Putamen (tissue), 1 donor: Measurements from ENCODE around the gene NIF3L1.
A peak's percentile ranks its signal among the peaks of the same experiment; 100 is the strongest.
"Not testable (repeated sequence)": the region's sequence is repeated elsewhere in the genome, so short reads cannot be mapped to it uniquely, and the experiment has no call there.

Experiments used
- DNase-seq: peaks from one replicate; pipeline ENCODE4 v3.0.0-alpha.2; 2016; ENCODE audit warnings: low spot score

NIF3L1 gene

DNA sequence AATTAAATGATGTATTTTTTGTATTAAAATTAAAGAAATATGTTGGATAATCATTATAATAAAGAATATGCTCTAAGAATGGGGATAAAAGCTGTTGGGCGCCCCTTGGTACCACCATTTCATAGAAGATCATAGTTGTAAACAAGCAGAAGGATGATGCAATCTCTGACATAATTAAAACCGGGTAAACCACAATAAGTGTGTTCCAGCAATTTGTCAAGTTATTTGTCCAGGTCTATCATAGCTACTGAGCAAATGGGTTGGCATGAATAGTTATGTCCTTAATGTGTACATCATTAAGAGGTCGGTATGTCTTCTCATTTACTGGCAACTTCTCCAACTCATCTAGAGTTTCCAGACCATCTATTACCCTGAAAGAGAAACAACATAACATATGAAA is 18.0 kb upstream of the NIF3L1 start:
- no peak for DNase-seq

DNA sequence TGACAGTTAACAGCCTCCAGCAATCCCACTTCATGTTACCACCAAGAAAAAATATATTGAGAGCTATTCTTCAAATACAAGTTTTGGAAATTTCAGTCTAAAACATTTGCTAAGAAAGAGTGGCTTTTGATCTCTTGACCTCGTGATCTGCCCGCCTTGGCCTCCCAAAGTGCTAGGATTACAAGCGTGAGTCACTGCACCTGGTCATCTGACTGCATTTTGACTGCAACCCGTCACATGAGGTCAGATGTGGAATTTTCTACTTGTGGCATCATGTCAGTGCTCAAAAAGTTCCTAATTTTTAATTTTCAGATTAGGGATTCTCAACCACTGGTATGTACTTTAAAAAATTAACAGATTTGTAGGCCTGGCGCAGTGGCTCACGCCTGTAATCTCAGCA is 15.6 kb upstream of the NIF3L1 start:
- DNase-seq: no peak

DNA sequence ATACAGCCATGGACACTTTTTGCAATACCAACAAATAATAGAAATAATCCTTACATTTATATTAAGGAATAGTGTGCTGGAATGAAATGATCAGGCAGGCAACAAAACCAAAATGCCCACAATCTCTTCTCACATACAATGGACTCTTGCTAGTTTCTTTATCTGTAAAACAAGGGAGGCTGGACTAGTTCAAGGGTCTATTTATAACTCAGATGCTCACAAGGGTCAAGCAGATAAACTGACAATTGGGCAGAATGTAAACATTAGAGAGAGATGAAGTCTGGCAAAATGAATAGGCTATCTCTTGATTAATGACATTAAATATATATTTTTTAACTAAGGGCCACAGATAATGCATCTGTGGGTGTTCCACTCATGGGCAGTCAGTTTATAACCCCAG is 11.7 kb upstream of the NIF3L1 start:
- DNase-seq: no peak

DNA sequence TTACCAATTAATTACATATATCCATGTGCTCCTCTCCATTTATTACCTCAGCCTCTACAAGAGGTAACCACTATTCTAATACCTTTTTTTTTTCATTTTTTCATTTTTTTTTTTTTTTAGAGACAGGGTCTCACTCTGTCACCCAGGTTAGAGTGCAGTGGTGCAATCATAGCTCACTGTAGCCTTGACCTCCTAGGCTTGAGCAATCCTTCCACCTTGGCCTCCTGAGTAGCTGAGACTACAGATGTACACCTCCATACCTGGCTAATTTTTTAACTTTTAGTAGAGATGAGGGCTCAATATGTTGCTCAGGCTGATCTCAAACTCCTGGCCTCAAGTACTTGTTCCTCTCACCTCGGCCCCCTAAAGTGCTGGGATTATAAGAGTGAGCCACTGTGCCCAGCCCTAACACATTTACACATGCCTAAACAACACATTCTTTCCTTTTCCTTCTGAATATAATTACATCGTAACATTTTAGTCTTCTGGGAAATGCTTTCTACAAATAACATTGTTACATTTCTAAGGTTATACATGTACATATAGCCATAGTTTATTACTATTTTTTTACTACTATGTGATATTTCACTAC is 10.8 kb upstream of the NIF3L1 start:
- no peak for DNase-seq

DNA sequence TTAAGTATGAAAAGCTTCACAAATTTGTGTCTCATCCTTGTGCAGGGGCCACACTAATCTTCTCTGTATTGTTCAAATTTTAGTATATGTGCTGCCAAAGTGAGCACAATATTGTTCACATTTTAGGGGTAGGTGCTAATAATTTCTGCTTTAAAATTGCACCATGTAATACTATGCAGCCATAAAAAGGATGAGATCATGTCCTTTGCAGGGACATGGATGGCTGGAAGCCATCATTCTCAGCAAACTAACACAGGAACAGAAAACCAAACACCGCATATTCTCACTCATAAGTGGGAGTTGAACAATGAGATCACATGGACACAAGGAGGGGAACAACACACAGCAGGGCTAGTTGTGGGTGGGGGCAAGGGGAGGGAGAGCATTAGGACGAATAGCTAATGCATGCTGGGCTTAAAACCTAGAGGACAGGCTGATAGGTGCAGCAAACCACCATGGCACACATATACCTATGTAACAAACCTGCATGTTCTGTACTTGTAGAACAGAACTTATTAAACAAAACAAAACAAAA is 7.4 kb upstream of the NIF3L1 start:
- DNase-seq: not testable (repeated sequence)

DNA sequence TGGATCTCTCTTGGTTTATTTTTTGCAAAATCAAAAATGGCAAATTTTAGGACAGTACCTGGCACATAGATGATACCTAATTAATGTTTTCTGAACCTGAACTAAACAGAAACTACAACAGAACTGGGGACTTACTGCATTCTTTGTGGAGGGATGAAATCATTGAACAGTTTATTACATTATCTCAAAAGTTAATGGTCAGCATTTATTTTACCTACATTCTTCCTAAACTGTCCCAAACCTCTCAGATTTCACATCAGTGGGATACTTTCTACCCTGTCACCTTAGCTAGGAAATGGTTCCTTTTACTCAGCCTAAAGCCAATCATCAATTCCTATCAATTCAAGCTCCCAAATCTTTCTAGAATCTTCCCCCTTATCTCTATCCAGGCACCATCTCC is 10.3 kb downstream of the NIF3L1 start:
- DNase-seq: no peak

DNA sequence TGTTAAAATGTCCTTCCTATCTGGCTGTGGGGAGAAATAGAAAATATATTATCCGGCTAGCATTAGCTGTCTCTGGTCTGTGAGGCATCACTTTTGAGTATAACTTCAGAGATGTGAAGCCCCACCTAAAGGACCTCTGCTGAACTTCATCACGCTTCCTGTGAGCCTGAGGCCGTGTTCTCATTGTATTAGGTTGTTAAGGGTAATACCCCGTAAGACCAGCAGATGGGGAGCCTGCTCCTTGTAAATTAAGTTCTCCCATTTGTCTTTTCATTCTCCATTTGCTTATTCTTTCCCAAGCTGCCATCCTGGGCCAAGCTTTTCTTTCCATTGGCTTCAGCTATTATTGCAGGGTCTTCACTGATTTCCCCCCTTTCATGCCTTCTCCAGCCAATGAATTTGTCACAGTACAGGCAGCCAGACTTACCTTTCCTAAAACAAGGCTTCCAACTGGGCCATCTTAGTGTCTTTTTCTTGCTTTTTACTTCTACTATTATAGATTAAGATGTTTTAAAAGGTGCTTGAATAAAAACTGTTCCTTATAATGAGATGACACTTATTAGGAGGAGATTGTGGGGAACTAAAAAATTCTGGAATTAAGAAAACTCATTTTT is 12.4 kb downstream of the NIF3L1 start:
- peak; percentile 59 for DNase-seq

DNA sequence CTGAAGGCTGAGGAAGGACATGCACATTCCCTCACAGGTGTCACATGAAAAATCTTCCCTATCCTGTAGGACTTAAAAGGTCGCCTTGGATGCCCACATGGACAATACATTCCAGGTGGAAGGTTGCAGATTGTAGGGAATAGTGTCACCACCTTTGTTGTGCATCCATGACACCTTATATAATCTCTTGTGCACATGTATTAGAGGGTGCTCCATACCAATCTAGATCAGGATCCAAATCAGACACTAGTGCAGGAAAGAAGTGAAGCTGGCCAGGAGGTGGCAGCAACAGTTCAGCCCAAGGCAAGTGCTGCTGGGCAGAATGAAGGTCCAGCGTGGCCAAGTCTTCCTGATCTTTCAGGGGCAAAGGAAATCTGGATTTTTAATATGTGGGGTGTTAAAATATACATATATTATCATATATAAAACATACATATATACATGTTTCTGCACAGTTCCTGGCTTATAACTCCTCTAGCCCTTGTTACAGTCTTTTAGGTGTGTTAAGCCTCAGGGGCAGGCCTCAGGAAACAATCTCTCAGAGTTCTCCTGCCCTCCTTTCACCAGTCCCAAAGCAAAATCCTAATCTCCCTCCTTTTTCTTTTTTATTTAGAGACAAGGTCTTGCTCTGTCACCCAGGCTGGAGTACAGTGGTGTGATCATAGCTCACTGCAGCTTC is 16.6 kb downstream of the NIF3L1 start:
- DNase-seq: peak; percentile 66

DNA sequence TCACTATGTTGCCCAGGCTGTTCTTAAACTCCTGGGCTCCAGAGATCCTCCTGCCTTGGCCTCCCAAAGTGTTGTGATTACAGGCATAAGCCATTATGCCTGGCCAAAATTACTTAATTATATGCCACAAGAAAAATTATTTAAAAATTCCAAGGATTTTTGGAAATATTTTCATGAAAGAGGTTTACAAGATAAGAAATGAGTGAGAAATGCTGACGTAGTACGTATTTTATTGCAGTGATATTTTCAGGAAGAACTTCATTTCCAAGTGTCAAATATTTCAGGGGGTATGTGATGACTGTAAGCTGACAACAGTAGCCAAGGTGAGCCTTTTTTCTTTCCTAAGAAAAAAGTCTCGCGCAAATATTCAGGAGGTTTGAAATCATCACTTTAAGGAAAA is 20.8 kb downstream of the NIF3L1 start:
- DNase-seq: no peak

DNA sequence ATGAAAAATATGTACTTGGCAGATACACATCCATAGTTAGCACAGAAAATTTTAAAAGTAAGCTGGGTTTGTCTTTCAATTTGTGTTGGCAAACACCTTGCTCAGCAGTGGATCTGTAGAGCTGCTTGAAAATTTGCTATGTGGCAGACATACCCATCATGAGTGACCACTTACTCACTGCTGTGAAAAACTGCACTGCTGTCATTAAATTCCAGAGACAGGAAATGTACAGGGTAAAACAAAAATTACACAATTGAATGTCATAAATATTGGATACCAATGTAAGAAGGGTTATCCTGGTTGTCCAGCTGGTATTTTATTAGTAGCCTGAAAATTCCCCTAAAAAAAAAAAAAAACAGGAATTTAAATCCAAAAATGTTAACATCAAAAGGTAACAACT is 24.5 kb downstream of the NIF3L1 start:
- no peak for DNase-seq

DNA sequence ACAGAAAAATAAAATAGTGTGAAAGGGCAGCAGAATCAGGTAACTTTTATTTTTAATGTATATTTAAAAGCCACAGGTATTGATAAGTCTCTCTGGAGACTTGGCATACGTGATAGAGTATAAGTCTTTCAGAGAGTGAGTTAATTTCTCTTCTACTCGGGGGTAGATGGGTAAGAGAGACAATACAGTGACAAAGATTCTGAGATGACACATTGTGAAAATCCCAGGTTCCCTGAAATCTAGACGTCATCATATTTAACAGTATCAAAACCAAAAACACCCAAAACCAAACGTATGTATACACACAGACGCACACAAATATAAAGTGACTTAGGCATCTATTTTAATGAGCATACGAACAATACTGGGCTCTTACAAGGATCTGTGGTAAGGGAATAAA is 33.3 kb downstream of the NIF3L1 start:
- DNase-seq: no peak

DNA sequence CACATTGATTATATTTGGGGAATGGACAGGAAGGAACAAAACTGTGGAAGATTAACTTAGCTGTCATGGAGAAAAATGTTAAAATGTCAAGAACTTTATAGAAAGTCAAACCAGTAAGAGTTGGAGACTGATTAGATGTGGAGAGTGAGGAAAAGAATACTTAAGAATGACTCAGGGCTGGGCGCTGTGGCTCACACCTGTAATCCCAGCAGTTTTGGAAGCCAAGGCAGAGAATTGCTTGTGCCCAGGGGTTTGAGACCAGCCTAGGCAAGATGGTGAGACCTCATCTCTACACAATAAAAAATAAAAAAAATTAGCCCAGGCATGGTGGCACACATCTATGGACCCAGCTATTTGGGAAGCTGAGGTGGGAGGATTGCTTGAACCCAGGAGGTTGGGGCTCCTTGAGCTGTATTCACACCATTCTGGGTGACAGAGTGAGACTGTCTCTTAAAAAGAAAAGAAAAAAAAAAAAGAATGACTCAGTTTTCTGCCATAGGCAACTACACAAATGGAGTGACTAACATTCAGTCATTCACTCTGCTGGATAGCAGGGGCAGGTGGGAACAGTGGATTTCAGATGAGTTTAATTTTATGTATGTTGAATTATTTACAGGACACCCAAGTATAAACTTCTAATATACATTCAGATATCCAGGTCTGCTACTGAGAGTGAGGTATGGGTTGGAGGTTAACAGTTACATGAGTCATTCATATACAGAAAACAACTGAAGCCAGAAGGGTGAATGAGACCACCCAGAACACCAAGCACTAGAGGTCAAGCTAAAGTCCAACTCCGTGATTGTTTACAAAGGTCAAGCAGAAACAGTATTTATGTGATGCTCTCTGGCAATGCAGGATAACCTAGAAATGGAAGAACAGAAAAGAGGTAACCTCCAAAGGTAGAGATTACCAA is 40.4 kb downstream of the NIF3L1 start:
- no peak for DNase-seq

DNA sequence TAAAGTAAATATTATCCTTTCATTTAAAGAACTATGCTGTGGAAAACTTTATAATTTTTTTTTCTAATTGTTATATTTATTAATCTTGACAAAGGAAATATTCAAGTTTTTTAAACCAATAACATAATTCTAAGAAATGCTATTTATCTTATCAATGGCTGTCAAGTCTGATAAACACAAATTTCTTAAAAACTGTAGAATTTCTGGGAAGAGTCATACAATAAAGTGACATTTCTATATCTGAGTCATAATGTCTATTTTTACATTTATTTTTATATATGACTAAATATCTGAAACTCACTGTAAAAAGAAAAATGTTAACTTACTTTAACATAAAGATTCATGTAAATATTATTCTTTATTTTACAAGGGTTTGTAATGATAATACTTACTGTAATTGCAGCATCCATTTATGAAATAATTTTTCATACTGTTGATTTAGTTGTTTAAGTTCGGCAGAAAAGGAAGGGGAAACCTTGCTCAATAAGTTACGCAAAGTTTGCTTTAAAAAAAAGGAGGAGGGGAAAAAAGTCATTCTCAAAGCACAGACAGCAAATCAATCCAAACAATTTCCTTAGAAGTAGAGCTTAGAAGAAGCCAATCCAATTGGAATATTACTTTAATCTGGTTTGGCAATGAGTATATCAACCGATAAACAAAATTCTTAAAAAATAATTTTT is 41.9 kb downstream of the NIF3L1 start:
- DNase-seq: no peak

DNA sequence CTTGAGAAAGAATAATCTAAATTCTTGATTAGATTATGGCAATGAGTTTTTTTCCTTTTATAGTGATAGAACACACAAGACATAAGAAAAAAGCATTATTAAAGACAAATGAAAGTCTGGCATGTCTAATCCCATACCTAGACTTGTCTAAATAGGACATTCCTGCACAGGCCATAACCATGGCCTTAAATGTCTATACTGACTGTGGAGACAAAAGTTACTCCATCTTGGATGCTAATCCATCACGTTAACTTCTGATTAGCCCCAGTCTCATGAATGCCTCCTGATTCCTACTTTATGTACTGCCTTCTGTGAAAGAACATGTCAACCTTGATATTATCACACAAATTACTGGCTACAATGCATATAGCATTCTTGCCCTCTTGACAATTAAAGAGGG is 50.7 kb downstream of the NIF3L1 start:
- no peak for DNase-seq

DNA sequence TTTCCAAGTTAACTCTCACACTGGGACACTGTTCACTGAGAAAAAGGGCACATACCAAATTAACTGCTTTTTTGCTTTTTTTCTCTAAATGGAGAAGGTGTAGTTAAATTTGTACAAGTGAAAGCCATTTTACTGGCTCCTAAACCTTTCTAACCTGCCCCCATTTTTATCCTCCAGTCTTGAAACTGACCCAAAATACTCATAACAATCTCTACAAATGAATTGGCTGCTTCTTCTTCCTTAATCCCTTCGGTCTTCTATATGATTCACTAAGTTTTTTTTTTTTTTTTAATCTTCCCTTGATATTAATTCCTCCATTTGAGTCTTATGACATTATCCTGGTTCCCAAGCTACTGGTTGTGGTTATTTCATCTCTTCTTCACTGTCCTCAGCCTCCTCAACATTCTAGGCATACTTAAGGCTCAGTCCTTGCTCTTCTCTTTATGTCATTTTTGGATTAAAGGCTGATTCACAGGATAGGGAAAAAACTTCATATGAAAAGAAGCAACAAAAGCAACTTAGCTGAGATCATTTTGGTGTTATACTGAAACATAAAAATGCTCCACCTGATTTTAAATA is 54.4 kb downstream of the NIF3L1 start:
- DNase-seq: no peak

DNA sequence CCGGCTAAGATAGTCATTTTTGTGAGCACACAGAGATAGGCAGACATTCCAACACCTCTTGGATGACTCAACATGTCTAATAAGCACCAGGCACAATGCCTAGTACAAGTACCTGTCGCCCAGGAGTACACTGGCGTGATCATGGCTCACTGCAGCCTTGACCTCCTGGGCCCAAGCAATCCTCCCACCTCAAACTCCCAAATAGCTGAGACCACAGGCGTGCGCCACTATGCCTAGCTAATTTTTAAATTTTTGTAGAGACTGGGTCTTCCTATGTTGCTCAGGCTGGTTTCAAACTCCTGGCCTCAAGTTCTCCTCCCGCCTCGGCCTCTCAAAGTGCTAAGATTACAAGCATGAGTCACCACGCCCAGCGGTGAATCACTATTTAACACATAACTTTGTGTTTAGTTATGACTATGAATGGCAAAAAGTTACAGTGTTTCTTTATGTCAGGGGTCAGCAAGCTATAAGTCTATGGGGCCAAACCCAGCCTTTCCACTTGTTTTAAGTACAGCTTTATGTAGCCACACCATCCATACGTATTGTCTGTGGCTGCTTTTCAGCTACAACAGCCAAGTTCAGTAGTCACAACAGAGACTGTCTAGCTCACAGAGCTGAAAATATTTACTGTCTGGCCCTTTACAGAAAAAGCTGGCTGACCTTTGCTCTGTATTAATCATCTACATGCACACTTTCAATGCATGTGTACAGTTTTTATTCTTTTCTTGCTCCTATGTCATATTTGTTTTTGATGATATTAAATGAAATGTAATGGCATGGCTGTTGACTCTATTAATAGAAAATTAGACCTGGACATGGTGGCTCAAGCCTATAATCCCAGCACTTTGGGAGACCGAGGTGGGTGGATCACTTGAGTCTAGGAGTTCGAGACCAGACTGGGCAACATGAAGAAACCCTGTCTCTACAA is 55.6 kb downstream of the NIF3L1 start:
- no peak for DNase-seq

DNA sequence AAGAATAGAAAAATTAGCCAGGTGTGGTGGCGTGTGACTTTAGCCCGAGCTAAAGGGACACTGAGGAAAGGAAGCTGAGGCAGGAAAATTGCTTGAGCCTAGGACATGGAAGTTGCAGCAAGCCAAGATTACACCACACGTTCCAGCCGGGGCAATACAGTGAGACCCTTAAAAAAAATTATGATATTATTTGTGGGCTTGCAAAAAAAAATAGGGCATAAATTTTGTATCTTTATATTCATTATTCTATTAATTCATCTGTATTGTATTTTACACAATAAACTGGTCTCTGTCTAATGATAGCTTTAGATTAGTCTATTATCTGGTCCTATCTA is 56.2 kb downstream of the NIF3L1 start:
- no peak for DNase-seq

DNA sequence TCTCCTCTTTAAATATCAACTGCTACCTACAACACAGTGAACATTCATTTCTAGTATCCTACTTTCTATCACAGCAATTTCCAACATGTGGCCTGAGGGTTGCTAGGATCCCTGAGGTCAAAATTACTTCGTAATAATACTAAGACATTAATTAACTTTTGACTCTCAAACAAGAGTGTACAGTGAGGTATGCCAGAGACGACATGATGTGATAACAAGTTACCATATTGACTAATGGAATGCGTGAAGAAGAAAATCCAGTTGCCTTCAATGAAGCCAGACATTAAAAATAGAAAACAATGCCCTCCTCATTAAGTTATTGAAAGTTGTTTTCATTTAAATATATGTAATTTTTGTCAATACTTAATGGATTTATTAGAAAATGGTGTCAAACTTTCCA is 61.2 kb downstream of the NIF3L1 start:
- no peak for DNase-seq
